ENCODE measurements around the gene KCNJ11. TPM values are rescaled to one million over a fixed set of nuclear protein-coding genes. Genes with fewer than 3 reads are reported as not detected.

KCNJ11 gene
- total and polyA plus RNA-seq, 10 of the 15 experiments (the other 5 are each of a cell fraction or from before 2014, with no cell fraction given), result 0.06 to 0.56 (median 0.21) TPM; not detected in 6

GRCh38 chr11:17347676-17348075, 40.8 kb downstream of the KCNJ11 start:
- ChIA-PET POLR2A (no interaction called here), RAD21 (ENCODE audit: unreplicated experiment) (no interaction called here), CTCF (interaction anchor here (0.6 to 1.5 kb wide), 3 partner anchors 28 to 197 kb away, joined by 3 to 5 read pairs (median 4); partner anchors contain the start of gene USH1C), SMC1A (ENCODE audit: uncharacterized antibody, unreplicated experiment) (no interaction called here)
- H2AFZ ChIP-seq (ENCODE audit: control insufficient read depth, low read depth, low read length), result no peak overlapping the region
- H4K20me1 ChIP-seq (ENCODE audit: control insufficient read depth, insufficient read depth), result no peaks in the 10 kb centered on the region
- BruUV-seq (replicated peaks), result no TSS peak
- no peak overlapping the region for H3K4me2 ChIP-seq (ENCODE audit: control insufficient read depth, insufficient read depth)
- intact Hi-C loops (cut with micrococcal nuclease; ENCODE audit: unreplicated experiment), result no loop called here
- no peak overlapping the region for H3K4me3 ChIP-seq
- peaks cover 5 to 10% of the 10 kb centered on the region in 2 experiments; a peak in 3 of 4 replicates for H3K27me3 ChIP-seq (replicated peaks in 1 of 2; ENCODE audit: control insufficient read depth in 2 of 2, insufficient read depth in 2 of 2, low read length in 1 of 2)
- FAIRE-seq, result no peak
- H3K36me3 ChIP-seq (ENCODE audit: control insufficient read depth in 2 of 2, insufficient read depth in 2 of 2, low read length in 1 of 2), result no peaks in the 10 kb centered on the region
- no peak for TF ChIP-seq SRF (IDR thresholded peaks at IDR 0.05; ENCODE audit: low read depth in 2 of 2, low read length in 2 of 2)
- TF ChIP-seq ZNF622 (IDR thresholded peaks at IDR 0.05), result no peak
- no peak for TF ChIP-seq ZBED1 (IDR thresholded peaks at IDR 0.05; ENCODE audit: borderline replicate concordance)
- TF ChIP-seq ZNF24 (IDR thresholded peaks at IDR 0.05), result no peak
- TF ChIP-seq CBFB (IDR thresholded peaks at IDR 0.05; ENCODE audit: low read depth), result no peak
- TF ChIP-seq, protein P1, sequence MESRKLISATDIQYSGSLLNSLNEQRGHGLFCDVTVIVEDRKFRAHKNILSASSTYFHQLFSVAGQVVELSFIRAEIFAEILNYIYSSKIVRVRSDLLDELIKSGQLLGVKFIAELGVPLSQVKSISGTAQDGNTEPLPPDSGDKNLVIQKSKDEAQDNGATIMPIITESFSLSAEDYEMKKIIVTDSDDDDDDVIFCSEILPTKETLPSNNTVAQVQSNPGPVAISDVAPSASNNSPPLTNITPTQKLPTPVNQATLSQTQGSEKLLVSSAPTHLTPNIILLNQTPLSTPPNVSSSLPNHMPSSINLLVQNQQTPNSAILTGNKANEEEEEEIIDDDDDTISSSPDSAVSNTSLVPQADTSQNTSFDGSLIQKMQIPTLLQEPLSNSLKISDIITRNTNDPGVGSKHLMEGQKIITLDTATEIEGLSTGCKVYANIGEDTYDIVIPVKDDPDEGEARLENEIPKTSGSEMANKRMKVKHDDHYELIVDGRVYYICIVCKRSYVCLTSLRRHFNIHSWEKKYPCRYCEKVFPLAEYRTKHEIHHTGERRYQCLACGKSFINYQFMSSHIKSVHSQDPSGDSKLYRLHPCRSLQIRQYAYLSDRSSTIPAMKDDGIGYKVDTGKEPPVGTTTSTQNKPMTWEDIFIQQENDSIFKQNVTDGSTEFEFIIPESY (IDR thresholded peaks at IDR 0.05), result no peak
- TF ChIP-seq PML (IDR thresholded peaks at IDR 0.05; ENCODE audit: low read length), result no peak
- TF ChIP-seq ZBTB4 (CRISPR knock-in tag; IDR thresholded peaks at IDR 0.05), result no peak
- TF ChIP-seq BACH1 (IDR thresholded peaks at IDR 0.05; ENCODE audit: borderline replicate concordance), result no peak
- TF ChIP-seq CBX3 (IDR thresholded peaks at IDR 0.05; ENCODE audit: borderline replicate concordance, low read depth), result no peak
- no peak for TF ChIP-seq TCF7 (IDR thresholded peaks at IDR 0.05; ENCODE audit: borderline replicate concordance)
- no peak for TF ChIP-seq NFYB (IDR thresholded peaks at IDR 0.05; ENCODE audit: insufficient read depth, low read depth, low read length)
- TF ChIP-seq ASH2L (IDR thresholded peaks at IDR 0.05; ENCODE audit: borderline replicate concordance, low read depth), result no peak
- TF ChIP-seq, protein P2, sequence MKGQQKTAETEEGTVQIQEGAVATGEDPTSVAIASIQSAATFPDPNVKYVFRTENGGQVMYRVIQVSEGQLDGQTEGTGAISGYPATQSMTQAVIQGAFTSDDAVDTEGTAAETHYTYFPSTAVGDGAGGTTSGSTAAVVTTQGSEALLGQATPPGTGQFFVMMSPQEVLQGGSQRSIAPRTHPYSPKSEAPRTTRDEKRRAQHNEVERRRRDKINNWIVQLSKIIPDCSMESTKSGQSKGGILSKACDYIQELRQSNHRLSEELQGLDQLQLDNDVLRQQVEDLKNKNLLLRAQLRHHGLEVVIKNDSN (IDR thresholded peaks at IDR 0.05; ENCODE audit: borderline replicate concordance, extremely low read length, insufficient read depth, low read depth, low read length), result no peak
- TF ChIP-seq, protein P3, sequence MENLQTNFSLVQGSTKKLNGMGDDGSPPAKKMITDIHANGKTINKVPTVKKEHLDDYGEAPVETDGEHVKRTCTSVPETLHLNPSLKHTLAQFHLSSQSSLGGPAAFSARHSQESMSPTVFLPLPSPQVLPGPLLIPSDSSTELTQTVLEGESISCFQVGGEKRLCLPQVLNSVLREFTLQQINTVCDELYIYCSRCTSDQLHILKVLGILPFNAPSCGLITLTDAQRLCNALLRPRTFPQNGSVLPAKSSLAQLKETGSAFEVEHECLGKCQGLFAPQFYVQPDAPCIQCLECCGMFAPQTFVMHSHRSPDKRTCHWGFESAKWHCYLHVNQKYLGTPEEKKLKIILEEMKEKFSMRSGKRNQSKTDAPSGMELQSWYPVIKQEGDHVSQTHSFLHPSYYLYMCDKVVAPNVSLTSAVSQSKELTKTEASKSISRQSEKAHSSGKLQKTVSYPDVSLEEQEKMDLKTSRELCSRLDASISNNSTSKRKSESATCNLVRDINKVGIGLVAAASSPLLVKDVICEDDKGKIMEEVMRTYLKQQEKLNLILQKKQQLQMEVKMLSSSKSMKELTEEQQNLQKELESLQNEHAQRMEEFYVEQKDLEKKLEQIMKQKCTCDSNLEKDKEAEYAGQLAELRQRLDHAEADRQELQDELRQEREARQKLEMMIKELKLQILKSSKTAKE (IDR thresholded peaks at IDR 0.05; ENCODE audit: low read depth, poor library complexity, severe bottlenecking), result no peak
- no peak overlapping the region for H3K9ac ChIP-seq (ENCODE audit: control insufficient read depth, insufficient read depth, low read length)
- 6% methylated on average over 1 of the region's 1 CpG for WGBS (ENCODE audit: insufficient coverage, insufficient replicate concordance, low lambda C conversion rate, missing lambda C conversion rate)
- H3K27ac ChIP-seq (ENCODE audit: control insufficient read depth, insufficient read depth), result no peak overlapping the region
- no peak for DNase-seq (ENCODE audit: low read depth, low spot score)
- in situ Hi-C loops (cut with MboI), result no loop called here
- no peaks in the 10 kb centered on the region for H3K79me2 ChIP-seq (ENCODE audit: control insufficient read depth, insufficient read depth, low read length)
- no peaks in the 10 kb centered on the region for H3K9me3 ChIP-seq (replicated peaks; ENCODE audit: control insufficient read depth, insufficient read depth, low read length)
- no peak for ATAC-seq
- peaks cover 9% of the 10 kb centered on the region for H3K4me1 ChIP-seq (ENCODE audit: control insufficient read depth, insufficient read depth, low read length)
